ENCODE measurements around the gene BAD.
"Not testable (repeated sequence)": the region's sequence is repeated elsewhere in the genome, so short reads cannot be mapped to it uniquely, and the experiment has no call there.

The BAD gene

GRCh38 chr11:64314805-64315561 is 30.5 kb upstream of the BAD start:
- DNase-seq, result no peak

GRCh38 chr11:64314146-64314804 is 29.8 kb upstream of the BAD start:
- no peak for DNase-seq

- no peak for DNase-seq
These were observed 29.2 kb upstream of the BAD start for GRCh38 chr11:64313491-64314145.

GRCh38 chr11:64312947-64313346 is 28.5 kb upstream of the BAD start:
- no peak for DNase-seq

GRCh38 chr11:64307795-64308194 is 23.3 kb upstream of the BAD start:
- DNase-seq, result not testable (repeated sequence)

GRCh38 chr11:64306876-64307622 is 22.6 kb upstream of the BAD start:
- no peak for DNase-seq

GRCh38 chr11:64306563-64306875 is 22.1 kb upstream of the BAD start:
- no peak for DNase-seq

- DNase-seq, result peak; percentile 72
These were observed 21.5 kb upstream of the BAD start for GRCh38 chr11:64305691-64306562.

- DNase-seq, result peak; percentile 100
These were observed 20.7 kb upstream of the BAD start, which contains the start of gene ESRRA for GRCh38 chr11:64305075-64305690. TSS of gene ESRRA (plus strand) at chr11:64305524. CDS start at chr11:64307180, 1,656 bp downstream.

GRCh38 chr11:64304316-64305072 is 20.0 kb upstream of the BAD start:
- DNase-seq, result peak; percentile 96

- DNase-seq, result no peak
These were observed 19.5 kb upstream of the BAD start for GRCh38 chr11:64304032-64304315.

GRCh38 chr11:64303109-64304031 is 18.9 kb upstream of the BAD start:
- DNase-seq, result no peak

- DNase-seq, result no peak
These were observed 15.6 kb upstream of the BAD start, which contains the start of gene CATSPERZ for GRCh38 chr11:64299847-64300648. TSS of gene CATSPERZ (plus strand) at chr11:64300358. CDS start at chr11:64300411, 53 bp downstream.

- no peak for DNase-seq
These were observed 14.7 kb upstream of the BAD start for GRCh38 chr11:64298966-64299846.

- DNase-seq, result no peak
These were observed 13.4 kb upstream of the BAD start for GRCh38 chr11:64297699-64298358.

GRCh38 chr11:64296830-64297698 is 12.6 kb upstream of the BAD start:
- DNase-seq, result no peak

Measured in stimulated activated CD4-positive, alpha-beta T cell treated with anti-CD3 and anti-CD28 coated beads, Interleukin-4, amount 100 ng/mL, for 1 hour (primary cell).